Stimulated activated CD8-positive, alpha-beta memory T cell treated with anti-CD3 and anti-CD28 coated beads, Interleukin-4, amount 100 ng/mL, for 4 hours (primary cell): ENCODE results near the gene MAST4.

Experiments
- DNase-seq, 2 donors: peaks; one replicate each; pipeline ENCODE4 v3.0.0-alpha.2; 2020; ENCODE audit warnings: low read depth in 2 of 2, low spot score in 1 of 2

MAST4 gene

GRCh38 chr5:66603164-66603563 is 7.0 kb downstream of the MAST4 start:
- no peak for DNase-seq

- DNase-seq, result no peak
These were observed 7.7 kb downstream of the MAST4 start for GRCh38 chr5:66603881-66604280.

- DNase-seq, result no peak
These were observed 10.5 kb downstream of the MAST4 start for GRCh38 chr5:66606713-66607112.

GRCh38 chr5:66608501-66608900 is 12.3 kb downstream of the MAST4 start:
- DNase-seq, result no peak

GRCh38 chr5:66609615-66610014 is 13.4 kb downstream of the MAST4 start:
- no peak for DNase-seq

- no peak for DNase-seq
These were observed 16.0 kb downstream of the MAST4 start for GRCh38 chr5:66612226-66612625.

- DNase-seq, result no peak
These were observed 18.9 kb downstream of the MAST4 start for GRCh38 chr5:66615136-66615535.

- DNase-seq, result no peak
These were observed 19.7 kb downstream of the MAST4 start for GRCh38 chr5:66615894-66616293.

- no peak for DNase-seq
These were observed 20.5 kb downstream of the MAST4 start for GRCh38 chr5:66616520-66617225.

GRCh38 chr5:66617226-66617861 is 21.2 kb downstream of the MAST4 start:
- DNase-seq, result no peak

GRCh38 chr5:66617991-66618768 is 22.0 kb downstream of the MAST4 start:
- no peak for DNase-seq

- DNase-seq, result no peak
These were observed 24.5 kb downstream of the MAST4 start for GRCh38 chr5:66620711-66621110.

- DNase-seq, result no peak
These were observed 25.0 kb downstream of the MAST4 start for GRCh38 chr5:66621146-66621545.

GRCh38 chr5:66621736-66622135 is 25.5 kb downstream of the MAST4 start:
- DNase-seq, result no peak

GRCh38 chr5:66628561-66628960 is 32.4 kb downstream of the MAST4 start:
- no peak for DNase-seq

GRCh38 chr5:66629446-66629845 is 33.3 kb downstream of the MAST4 start:
- no peak for DNase-seq

- DNase-seq, result no peak
These were observed 37.6 kb downstream of the MAST4 start for GRCh38 chr5:66633754-66634153.

GRCh38 chr5:66634601-66635000 is 38.4 kb downstream of the MAST4 start:
- DNase-seq, result no peak

GRCh38 chr5:66637994-66638393 is 41.8 kb downstream of the MAST4 start:
- no peak for DNase-seq

GRCh38 chr5:66639037-66639436 is 42.8 kb downstream of the MAST4 start:
- DNase-seq, result no peak

GRCh38 chr5:66642538-66642937 is 46.3 kb downstream of the MAST4 start:
- no peak for DNase-seq

GRCh38 chr5:66643387-66643786 is 47.2 kb downstream of the MAST4 start:
- DNase-seq, result no peak
